A673 (cell line): ENCODE measurements around the gene MED27. TPM values are rescaled to one million over a fixed set of nuclear protein-coding genes. Genes with fewer than 3 reads are reported as not detected.

ENCODE experiments used
- BruUV-seq: library from RNA; stranded (reverse); fragments of 400-500 nt; replicated peaks from 2 replicates; lab custom pipeline; 2021; lab: Mats Ljungman, UMichigan
- CTCF ChIA-PET: fragments of 300-600 bp; sonication (Branson Sonifier 250); formaldehyde crosslinking; loops from one replicate; lab custom pipeline; 2022; ENCODE audit warnings: antibody characterized with exemption; lab: Charles Lee
- POLR2A ChIA-PET: fragments of 300-600 bp; sonication (Branson Sonifier 250); formaldehyde crosslinking; loops from one replicate; lab custom pipeline; 2022; ENCODE audit warnings: antibody characterized with exemption; ENCODE audit not compliant: low non-redundant PET; lab: Charles Lee
- DNase-seq: peaks from one replicate; pipeline ENCODE4 v3.0.0-alpha.2; 2015; ENCODE audit warnings: low spot score
- H3K27ac ChIP-seq: fragments of 200-600 bp; sonication (generic); 2 replicates; pipeline ENCODE4 v1.5.1; 2016; ENCODE audit warnings: mixed run types, low read depth, mild to moderate bottlenecking, mixed read lengths, antibody characterized with exemption, low read length; ENCODE audit not compliant: poor library complexity, severe bottlenecking
- H3K27me3 ChIP-seq: fragments of 200-600 bp; sonication (generic); replicated peaks from 2 replicates; pipeline ENCODE4 v1.6.1; 2017; ENCODE audit warnings: mixed run types, low read depth, mild to moderate bottlenecking, mixed read lengths, antibody characterized with exemption, low read length; ENCODE audit not compliant: insufficient read depth, poor library complexity
- H3K36me3 ChIP-seq: fragments of 200-600 bp; sonication (generic); 2 replicates; pipeline ENCODE4 v1.6.1; 2016; ENCODE audit warnings: mixed run types, mild to moderate bottlenecking, mixed read lengths, antibody characterized with exemption, low read length; ENCODE audit not compliant: insufficient read depth, poor library complexity, severe bottlenecking
- H3K4me1 ChIP-seq: fragments of 200-600 bp; sonication (generic); 2 replicates; pipeline ENCODE4 v1.6.1; 2017; ENCODE audit warnings: mixed run types, mild to moderate bottlenecking, mixed read lengths, antibody characterized with exemption, low read length; ENCODE audit not compliant: insufficient read depth, poor library complexity, severe bottlenecking
- H3K4me3 ChIP-seq: fragments of 200-600 bp; sonication (generic); 2 replicates; pipeline ENCODE4 v1.5.1; 2016; ENCODE audit warnings: low read depth, mixed run types, mild to moderate bottlenecking, mixed read lengths, low read length; ENCODE audit not compliant: poor library complexity, severe bottlenecking
- H3K9me3 ChIP-seq: fragments of 200-600 bp; sonication (generic); 2 replicates; pipeline ENCODE4 v1.6.1; 2016; ENCODE audit warnings: mixed run types, low read depth, mild to moderate bottlenecking, mixed read lengths, antibody characterized with exemption, low read length; ENCODE audit not compliant: poor library complexity, severe bottlenecking
- CTCF ChIP-seq: fragments of 300-800, 200-600 bp; sonication (generic); conservative IDR thresholded peaks from 2 replicates; pipeline ENCODE4 v1.5.1; 2017; ENCODE audit warnings: low read depth, mild to moderate bottlenecking, antibody characterized with exemption, low read length, moderate library complexity, mixed read lengths
- EZH2 ChIP-seq: fragments of 200-600 bp; sonication (generic); IDR thresholded peaks from 2 replicates; pipeline ENCODE4 v1.6.1; 2017; ENCODE audit warnings: borderline replicate concordance, low read depth, mild to moderate bottlenecking, mixed read lengths, antibody characterized with exemption, low read length; ENCODE audit not compliant: poor library complexity, severe bottlenecking
- intact Hi-C: fragments of 100-400 bp; cut with micrococcal nuclease; formaldehyde crosslinking; loops from one replicate; pipeline ENCODE4 v1.10.0; 2022; ENCODE audit not compliant: unreplicated experiment
- total RNA-seq: library from RNA; stranded (reverse); gene quantifications from 2 replicates; pipeline ENCODE4 v1.2.3, GENCODE V29; 2021

The MED27 gene
- total RNA-seq, 1 experiment from 2014 or later = 45.4 TPM

GRCh38 chr9:131915181-131915580 is 164.5 kb downstream of the MED27 start:
- no TSS peak for BruUV-seq
- no peak overlapping the region for H3K4me3 ChIP-seq
- intact Hi-C loops = no loop called here

GRCh38 chr9:131912671-131913070 is 167.0 kb downstream of the MED27 start:
- Histone ChIP-seq H3K27ac (no peak overlapping the region), H3K9me3 (no peaks in the 10 kb centered on the region), H3K36me3 (no peaks in the 10 kb centered on the region), H3K4me3 (no peak overlapping the region), H3K27me3 (no peaks in the 10 kb centered on the region), H3K4me1 (no peaks in the 10 kb centered on the region)
- POLR2A ChIA-PET = no interaction called here
- TF ChIP-seq CTCF (no peak), EZH2 (no peak)
- CTCF ChIA-PET = no interaction called here
- no peak for DNase-seq
- no TSS peak for BruUV-seq
- intact Hi-C loops = no loop called here

More at GRCh38 chr9:131915181-131915580, 164.5 kb downstream of the MED27 start:
- H3K36me3 ChIP-seq = no peaks in the 10 kb centered on the region
- no peaks in the 10 kb centered on the region for H3K27me3 ChIP-seq
- POLR2A ChIA-PET = no interaction called here
- H3K9me3 ChIP-seq = no peaks in the 10 kb centered on the region
- TF ChIP-seq EZH2 (no peak), CTCF (no peak)
- CTCF ChIA-PET = no interaction called here
- no peak overlapping the region for H3K27ac ChIP-seq
- H3K4me1 ChIP-seq = no peaks in the 10 kb centered on the region
- DNase-seq = no peak

GRCh38 chr9:131912069-131912468 is 167.6 kb downstream of the MED27 start:
- no TSS peak for BruUV-seq
- ChIA-PET CTCF (no interaction called here), POLR2A (no interaction called here)
- intact Hi-C loops = no loop called here
- H3K27me3 ChIP-seq = no peaks in the 10 kb centered on the region
- H3K4me1 ChIP-seq = no peaks in the 10 kb centered on the region
- H3K4me3 ChIP-seq = no peak overlapping the region
- no peaks in the 10 kb centered on the region for H3K36me3 ChIP-seq
- DNase-seq = no peak
- H3K27ac ChIP-seq = no peak overlapping the region
- H3K9me3 ChIP-seq = no peaks in the 10 kb centered on the region
- TF ChIP-seq CTCF (no peak), EZH2 (no peak)
